GM13976 (cell line): ENCODE data around the gene APPL2.

ENCODE experiments used
- DNase-seq: peaks from one replicate; pipeline ENCODE4 v3.0.0; 2012; ENCODE audit warnings: low spot score
- in situ Hi-C: fragments of 300-500 bp; cut with MboI; formaldehyde crosslinking; loops from one replicate; pipeline ENCODE4 v1.12.0; 2022; ENCODE audit warnings: low sequenced_read_pairs, mixed read lengths, inconsistent platforms; ENCODE audit not compliant: unreplicated experiment
- TF ChIP-seq, protein P1 (sequence below): IDR thresholded peaks from 2 replicates; pipeline ENCODE4 v1.5.1; 2012; ENCODE audit warnings: borderline replicate concordance, mild to moderate bottlenecking; ENCODE audit not compliant: insufficient read depth; ENCODE audit errors: extremely low read depth, missing control alignments, control extremely low read depth

The APPL2 gene

DNA sequence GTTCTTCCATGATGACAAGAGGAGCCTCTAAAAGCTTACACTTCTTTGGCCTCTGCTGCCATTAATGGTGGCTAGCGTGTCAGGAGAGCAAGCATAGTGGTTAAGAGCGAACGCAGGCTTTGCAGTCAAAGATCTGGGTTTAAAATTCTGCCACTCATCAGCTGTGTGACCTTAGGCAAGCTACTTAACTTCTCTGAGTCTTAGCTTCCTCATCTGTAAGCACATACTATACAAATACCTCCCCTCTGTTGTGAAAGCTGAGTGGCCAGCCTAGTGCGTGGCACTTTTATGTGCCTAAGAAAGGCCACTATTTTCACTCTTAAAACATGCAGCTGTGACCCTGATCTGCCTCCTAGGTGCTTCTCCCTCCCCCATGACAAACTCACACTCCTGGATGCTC lies 11.6 kb downstream of the APPL2 start:
- DNase-seq: no peak
- in situ Hi-C loops: no loop called here
- TF ChIP-seq, protein P1, sequence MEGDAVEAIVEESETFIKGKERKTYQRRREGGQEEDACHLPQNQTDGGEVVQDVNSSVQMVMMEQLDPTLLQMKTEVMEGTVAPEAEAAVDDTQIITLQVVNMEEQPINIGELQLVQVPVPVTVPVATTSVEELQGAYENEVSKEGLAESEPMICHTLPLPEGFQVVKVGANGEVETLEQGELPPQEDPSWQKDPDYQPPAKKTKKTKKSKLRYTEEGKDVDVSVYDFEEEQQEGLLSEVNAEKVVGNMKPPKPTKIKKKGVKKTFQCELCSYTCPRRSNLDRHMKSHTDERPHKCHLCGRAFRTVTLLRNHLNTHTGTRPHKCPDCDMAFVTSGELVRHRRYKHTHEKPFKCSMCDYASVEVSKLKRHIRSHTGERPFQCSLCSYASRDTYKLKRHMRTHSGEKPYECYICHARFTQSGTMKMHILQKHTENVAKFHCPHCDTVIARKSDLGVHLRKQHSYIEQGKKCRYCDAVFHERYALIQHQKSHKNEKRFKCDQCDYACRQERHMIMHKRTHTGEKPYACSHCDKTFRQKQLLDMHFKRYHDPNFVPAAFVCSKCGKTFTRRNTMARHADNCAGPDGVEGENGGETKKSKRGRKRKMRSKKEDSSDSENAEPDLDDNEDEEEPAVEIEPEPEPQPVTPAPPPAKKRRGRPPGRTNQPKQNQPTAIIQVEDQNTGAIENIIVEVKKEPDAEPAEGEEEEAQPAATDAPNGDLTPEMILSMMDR: no peak

DNA sequence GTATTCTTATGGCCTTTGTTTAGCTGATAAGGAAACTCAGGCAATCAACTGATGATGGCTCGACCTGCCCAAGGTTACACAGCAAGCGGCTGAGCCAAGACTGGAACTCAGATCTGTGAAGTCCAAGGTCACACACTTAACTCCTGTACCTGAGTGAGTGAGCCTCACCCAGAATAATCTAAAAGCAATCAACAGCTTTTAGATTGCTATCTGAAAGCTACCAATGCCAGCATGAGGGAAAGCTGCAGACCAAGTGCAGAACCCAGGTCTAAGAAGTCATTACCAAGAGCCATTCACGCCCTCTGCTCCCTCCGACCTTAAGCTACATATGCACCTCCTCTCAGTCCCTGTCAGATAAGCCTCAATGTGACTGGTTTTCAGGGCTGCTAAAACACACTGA lies 12.1 kb downstream of the APPL2 start:
- in situ Hi-C loops: no loop called here
- TF ChIP-seq, protein P1: no peak
- DNase-seq: no peak

DNA sequence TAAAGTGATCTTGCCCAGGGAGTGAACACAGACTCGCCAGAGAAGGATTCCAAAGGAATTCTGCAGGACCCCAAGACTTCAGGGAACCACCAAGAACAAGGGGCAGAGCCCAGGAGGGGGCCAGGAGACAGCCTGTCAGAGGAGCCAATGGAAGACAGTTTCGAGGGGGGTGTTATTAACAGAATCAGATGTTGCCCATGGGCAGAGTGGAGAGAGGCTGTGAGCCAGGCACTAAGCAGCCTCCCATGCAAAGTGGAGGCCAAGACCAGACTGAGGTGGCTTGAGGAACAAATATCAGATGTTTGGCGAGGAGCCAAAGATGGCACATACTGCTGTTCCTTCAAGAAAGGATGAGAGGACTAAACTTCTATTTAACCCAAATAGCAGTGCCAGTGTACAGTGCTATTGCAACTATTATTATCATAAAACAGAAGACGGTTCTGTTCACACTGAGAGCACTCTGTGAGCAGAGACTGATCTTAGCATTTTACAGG lies 12.6 kb downstream of the APPL2 start:
- DNase-seq: no peak
- TF ChIP-seq, protein P1: no peak
- in situ Hi-C loops: no loop called here

DNA sequence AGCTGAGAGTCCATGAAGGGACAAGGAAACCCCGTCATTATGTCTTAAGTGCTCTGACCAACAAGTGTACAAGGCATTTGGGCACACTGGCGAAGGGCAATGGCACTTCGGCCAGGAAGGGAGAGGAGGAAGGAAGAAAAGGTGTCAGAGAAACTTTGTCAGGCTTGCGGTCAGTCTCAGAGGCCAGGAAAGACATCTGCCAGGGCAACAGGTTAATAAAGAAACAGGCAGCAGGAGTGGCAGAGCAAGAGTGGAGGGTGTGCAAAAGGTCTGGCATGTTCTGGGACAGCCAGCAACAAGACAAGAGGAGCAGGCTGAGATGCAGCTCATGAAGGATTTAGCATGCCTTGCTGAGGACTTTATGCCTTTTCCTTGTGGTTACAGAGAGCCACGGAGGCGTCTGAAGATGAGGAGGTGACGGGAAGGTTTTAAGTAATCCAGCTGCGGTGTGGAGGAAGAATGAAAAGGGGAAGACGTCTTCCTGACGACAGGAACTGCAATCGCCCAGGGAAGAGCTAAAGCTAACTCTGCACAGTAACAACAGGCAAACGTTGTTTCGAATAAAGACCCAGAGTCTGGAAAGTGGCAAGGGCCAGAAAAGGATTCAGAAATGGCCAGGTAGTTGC lies 13.1 kb downstream of the APPL2 start:
- no peak for DNase-seq
- TF ChIP-seq, protein P1: no peak
- in situ Hi-C loops: no loop called here

DNA sequence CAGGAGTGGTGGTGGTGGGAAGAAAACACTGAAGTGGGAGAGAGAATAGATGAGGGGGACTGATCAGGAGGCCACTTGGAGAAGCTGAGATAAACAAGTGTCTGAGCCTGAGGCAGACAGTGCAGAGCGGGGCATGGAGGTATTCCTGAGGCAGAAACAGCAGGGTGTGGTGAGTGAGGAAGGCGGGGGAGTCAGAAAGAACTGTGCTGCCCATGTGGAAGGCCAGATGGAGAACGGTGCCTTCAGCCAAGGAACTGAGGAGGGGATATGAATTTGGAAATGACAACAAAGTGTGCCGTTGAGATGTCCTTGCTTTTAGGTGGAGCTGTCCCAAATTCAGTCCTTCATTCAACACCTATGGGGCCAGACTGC lies 13.7 kb downstream of the APPL2 start:
- no peak for DNase-seq
- TF ChIP-seq, protein P1: no peak
- in situ Hi-C loops: no loop called here

DNA sequence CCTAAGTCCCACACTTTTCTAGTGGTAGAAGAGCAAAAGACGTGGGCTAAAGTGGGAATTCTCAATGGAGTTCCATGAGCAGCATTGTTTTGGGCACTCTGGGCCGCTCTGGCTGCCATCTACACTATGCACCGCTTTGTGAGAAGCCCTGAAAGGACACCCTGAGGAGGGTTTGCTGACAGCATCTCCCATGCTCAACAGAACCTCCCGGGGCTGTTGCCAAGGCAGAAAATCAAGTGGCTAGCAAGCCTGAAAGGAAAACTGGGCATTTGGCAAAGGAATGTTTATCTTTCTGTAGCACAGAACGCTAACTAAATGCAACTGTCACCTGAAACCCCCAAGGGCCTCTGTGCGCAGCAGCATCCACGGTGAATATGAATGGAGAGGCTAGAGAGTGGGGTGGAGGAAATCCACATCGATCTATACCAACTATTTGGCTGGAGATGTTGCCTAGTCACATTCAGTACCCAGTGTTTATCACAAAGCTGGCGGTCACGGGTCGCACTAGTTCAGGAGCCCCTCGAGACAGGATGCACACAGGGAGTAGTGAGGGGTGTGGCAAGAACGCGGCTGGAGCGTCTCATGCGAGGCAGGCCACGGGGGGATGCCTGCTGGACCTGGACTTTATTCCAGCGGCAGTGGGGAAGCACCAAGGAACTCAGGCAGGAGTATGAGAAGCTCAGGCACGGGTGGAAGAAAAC lies 14.2 kb downstream of the APPL2 start:
- TF ChIP-seq, protein P1: no peak
- in situ Hi-C loops: no loop called here
- no peak for DNase-seq
